GM20000 (cell line): ENCODE measurements around the gene IDE.

Experiments
- DNase-seq: peaks from one replicate; pipeline ENCODE4 v3.0.0; 2012; ENCODE audit warnings: low spot score
- CTCF ChIP-seq: IDR thresholded peaks from 2 replicates; pipeline ENCODE4 v1.5.1; 2012; ENCODE audit warnings: mild to moderate bottlenecking, control low read depth; ENCODE audit errors: extremely low read depth, missing control alignments

IDE gene

DNA sequence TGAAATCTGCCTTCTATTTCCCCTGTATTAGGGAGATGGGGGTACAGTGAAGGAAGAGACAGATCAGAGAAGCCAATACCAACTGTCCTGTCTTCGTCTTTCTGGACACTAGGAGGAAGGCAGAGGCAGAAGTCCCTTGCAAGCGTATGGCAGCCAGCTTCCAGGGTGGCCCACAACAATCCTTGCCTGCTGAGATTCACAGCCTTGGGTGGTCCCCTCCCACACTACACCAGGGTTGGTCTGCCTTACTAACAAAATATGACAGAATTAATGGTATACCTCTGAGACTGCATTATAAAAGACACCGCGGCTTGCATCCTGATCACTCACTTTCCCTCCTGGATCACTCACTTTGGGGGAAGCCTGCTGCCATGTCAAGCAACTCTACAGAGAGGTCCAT is 90.4 kb downstream of the IDE start:
- DNase-seq, result no peak
- no peak for TF ChIP-seq CTCF

- no peak for TF ChIP-seq CTCF
- no peak for DNase-seq
Observed at GRCh38 chr10:92480413-92480812, 93.5 kb downstream of the IDE start.

DNA sequence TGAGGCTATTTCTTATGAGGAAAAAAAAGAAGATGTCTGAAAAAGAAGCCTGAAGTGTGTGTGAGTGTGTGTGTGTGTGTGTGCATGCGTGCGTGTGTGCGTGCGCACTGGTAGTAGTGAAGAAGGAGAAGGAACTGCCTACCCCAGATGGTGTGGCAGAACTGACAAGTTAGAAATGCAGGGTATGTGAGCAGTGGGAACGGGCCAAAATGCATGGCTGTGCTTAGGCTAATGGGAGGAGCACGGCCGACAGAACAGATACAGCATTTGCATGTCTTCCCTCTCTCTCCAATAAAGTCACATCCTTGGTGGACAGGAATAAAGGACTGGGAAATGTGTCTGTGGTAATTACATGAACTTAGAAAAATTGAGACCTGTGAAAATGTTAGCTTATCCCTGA is 94.3 kb downstream of the IDE start:
- no peak for TF ChIP-seq CTCF
- DNase-seq, result no peak

GRCh38 chr10:92478536-92478935 is 95.4 kb downstream of the IDE start:
- DNase-seq, result no peak
- TF ChIP-seq CTCF, result no peak

DNA sequence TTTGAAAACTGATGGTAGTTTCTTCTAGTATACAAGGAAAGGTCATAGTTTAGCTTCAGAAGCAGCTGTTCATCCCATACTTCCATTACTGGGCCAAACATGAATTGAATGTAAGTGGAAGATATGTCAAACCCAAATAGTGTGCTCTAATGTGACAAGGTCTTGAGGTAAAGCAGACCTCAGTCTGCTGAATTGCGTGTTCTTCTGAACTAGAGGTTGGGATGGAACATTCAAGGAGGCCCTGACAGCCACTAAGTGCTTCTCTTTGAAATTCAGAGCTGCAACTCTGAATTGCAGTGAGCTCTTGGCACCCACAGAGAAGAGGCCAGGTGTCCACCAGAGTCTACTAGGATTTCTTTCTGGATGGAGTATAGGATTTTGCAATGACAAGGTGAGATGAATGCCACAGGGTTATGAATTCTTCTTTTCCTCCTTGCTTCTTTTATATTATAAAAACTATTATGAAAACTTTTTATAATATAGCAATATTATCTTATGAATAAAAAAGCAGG is 98.5 kb downstream of the IDE start:
- TF ChIP-seq CTCF, result no peak
- no peak for DNase-seq

GRCh38 chr10:92470026-92470425 is 103.9 kb downstream of the IDE start:
- TF ChIP-seq CTCF, result no peak
- no peak for DNase-seq

GRCh38 chr10:92464364-92464763 is 109.5 kb downstream of the IDE start:
- DNase-seq, result no peak
- no peak for TF ChIP-seq CTCF
